Thoracic aorta (tissue), 2 donors: ENCODE measurements around the gene KCNH8. TPM values are rescaled to one million over a fixed set of nuclear protein-coding genes. Genes with fewer than 3 reads are reported as not detected.

Experiments
- ATAC-seq: fragments of 150-250 bp; one replicate; pipeline ENCODE4 v1.8.0; 2017; ENCODE audit warnings: low read depth; ENCODE audit not compliant: insufficient number of reproducible peaks, low FRiP score
- DNase-seq: peaks from one replicate; pipeline ENCODE4 v3.0.0-alpha.2; 2020; ENCODE audit warnings: low spot score
- H3K27ac ChIP-seq, 2 donors: fragments of 200-600 bp; sonication (generic); 1 replicate in 1 of 2; 2 replicates in 1 of 2; pipeline ENCODE4 v1.5.1; 2016; ENCODE audit warnings: mild to moderate bottlenecking in 2 of 2, moderate library complexity in 2 of 2
- H3K27me3 ChIP-seq: fragments of 200-600 bp; sonication (generic); replicated peaks from 2 replicates; pipeline ENCODE4 v1.6.0; 2016; ENCODE audit warnings: mild to moderate bottlenecking; ENCODE audit not compliant: insufficient read depth
- H3K36me3 ChIP-seq: fragments of 200-600 bp; sonication (generic); one replicate; pipeline ENCODE4 v1.5.1; 2016
- H3K4me1 ChIP-seq, 2 donors: fragments of 200-600 bp; sonication (generic); 1 replicate in 1 of 2; 2 replicates in 1 of 2; pipeline versions ENCODE4 v1.5.1 to v1.6.0; 2016; ENCODE audit warnings: low read depth in 2 of 2, mild to moderate bottlenecking in 1 of 2; ENCODE audit not compliant: control insufficient read depth in 1 of 2
- H3K4me3 ChIP-seq: fragments of 200-600 bp; sonication (generic); 2 replicates; pipeline ENCODE4 v1.5.1; 2016; ENCODE audit warnings: mild to moderate bottlenecking
- H3K9me3 ChIP-seq: fragments of 200-600 bp; sonication (generic); 2 replicates; pipeline ENCODE4 v1.5.1; 2016
- total RNA-seq, 2 donors: library from RNA; depleted of rRNA; stranded (reverse); fragments of >200 nt; gene quantifications; one replicate each; pipeline versions ENCODE4 v1.1.0 to v1.2.3, GENCODE V29; 2016
- TF ChIP-seq, protein P1 (sequence below): fragments of 200-600 bp; sonication (generic); IDR thresholded peaks from one replicate; pipeline ENCODE4 v1.5.1; 2019; ENCODE audit warnings: antibody characterized with exemption

KCNH8 gene
- total RNA-seq, 2 donors from 2014 or later: 0.07 TPM; not detected in 1

DNA sequence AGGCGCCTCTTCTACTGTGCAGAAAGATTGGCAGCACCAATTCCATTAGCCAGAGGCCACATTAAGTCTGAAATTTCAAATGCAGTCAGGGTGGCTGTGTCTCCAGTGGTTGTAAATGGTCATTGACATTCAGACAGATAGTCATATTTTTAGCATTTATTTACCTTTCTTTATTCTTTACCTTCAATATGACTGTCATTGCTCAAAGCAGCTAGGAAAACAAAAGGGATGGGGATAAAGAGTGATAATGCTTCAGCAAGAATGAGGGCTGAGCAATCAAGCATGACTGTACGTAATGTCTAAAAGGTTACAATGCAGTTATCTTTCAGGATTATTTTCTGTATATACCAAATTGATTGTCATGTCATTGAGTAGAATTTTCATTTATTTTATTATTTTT lies 425.3 kb downstream of the KCNH8 start:
- H3K27me3 ChIP-seq: no peaks in the 10 kb centered on the region
- DNase-seq: no peak
- H3K4me1 ChIP-seq: no peaks in the 10 kb centered on the region
- H3K27ac ChIP-seq: no peak overlapping the region
- H3K36me3 ChIP-seq: no peaks in the 10 kb centered on the region
- TF ChIP-seq, protein P1, sequence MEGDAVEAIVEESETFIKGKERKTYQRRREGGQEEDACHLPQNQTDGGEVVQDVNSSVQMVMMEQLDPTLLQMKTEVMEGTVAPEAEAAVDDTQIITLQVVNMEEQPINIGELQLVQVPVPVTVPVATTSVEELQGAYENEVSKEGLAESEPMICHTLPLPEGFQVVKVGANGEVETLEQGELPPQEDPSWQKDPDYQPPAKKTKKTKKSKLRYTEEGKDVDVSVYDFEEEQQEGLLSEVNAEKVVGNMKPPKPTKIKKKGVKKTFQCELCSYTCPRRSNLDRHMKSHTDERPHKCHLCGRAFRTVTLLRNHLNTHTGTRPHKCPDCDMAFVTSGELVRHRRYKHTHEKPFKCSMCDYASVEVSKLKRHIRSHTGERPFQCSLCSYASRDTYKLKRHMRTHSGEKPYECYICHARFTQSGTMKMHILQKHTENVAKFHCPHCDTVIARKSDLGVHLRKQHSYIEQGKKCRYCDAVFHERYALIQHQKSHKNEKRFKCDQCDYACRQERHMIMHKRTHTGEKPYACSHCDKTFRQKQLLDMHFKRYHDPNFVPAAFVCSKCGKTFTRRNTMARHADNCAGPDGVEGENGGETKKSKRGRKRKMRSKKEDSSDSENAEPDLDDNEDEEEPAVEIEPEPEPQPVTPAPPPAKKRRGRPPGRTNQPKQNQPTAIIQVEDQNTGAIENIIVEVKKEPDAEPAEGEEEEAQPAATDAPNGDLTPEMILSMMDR: no peak
- no peak overlapping the region for H3K4me3 ChIP-seq
- ATAC-seq: no peak
- H3K9me3 ChIP-seq: no peaks in the 10 kb centered on the region

- TF ChIP-seq, protein P1: no peak
- no peak overlapping the region for H3K27ac ChIP-seq
- no peak for ATAC-seq
- no peak overlapping the region for H3K4me3 ChIP-seq
- H3K27me3 ChIP-seq: no peaks in the 10 kb centered on the region
- DNase-seq: no peak
- H3K9me3 ChIP-seq: no peaks in the 10 kb centered on the region
- no peaks in the 10 kb centered on the region for H3K36me3 ChIP-seq
- no peaks in the 10 kb centered on the region for H3K4me1 ChIP-seq
Observed at GRCh38 chr3:19574268-19574667, 426.0 kb downstream of the KCNH8 start.

DNA sequence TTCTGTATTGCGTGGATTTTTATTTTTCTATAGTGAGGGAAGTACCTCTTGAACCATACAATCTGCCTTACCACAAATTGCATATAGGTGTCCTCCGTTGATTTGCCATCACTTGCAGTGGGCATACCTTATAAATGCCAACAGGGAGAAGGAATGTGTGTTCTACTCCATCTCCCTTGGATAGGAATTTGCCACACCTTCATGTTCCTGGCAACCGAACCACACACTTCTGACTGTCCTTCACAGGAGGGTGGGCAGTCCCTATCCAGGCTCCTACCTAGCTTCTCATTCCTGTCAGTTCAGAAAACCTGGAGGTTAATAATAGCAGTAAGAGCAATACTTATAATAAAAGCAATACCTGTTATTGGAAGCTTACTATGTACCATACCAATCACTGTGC lies 428.0 kb downstream of the KCNH8 start:
- H3K4me3 ChIP-seq: no peak overlapping the region
- no peak overlapping the region for H3K27ac ChIP-seq
- TF ChIP-seq, protein P1: no peak
- H3K27me3 ChIP-seq: no peaks in the 10 kb centered on the region
- DNase-seq (no peak), ATAC-seq (no peak)
- H3K36me3 ChIP-seq: no peaks in the 10 kb centered on the region
- no peaks in the 10 kb centered on the region for H3K4me1 ChIP-seq
- H3K9me3 ChIP-seq: no peaks in the 10 kb centered on the region
